A673 (cell line): Measurements from ENCODE around the gene PADI1.

Source experiments
- EZH2 ChIP-seq: fragments of 200-600 bp; sonication (generic); IDR thresholded peaks from 2 replicates; pipeline ENCODE4 v1.6.1; 2017; ENCODE audit warnings: borderline replicate concordance, low read depth, mild to moderate bottlenecking, mixed read lengths, antibody characterized with exemption, low read length; ENCODE audit not compliant: poor library complexity, severe bottlenecking
- TF ChIP-seq, protein P1 (sequence below): fragments of 300-800, 200-600 bp; sonication (generic); conservative IDR thresholded peaks from 2 replicates; pipeline ENCODE4 v1.5.1; 2017; ENCODE audit warnings: low read depth, mild to moderate bottlenecking, antibody characterized with exemption, low read length, moderate library complexity, mixed read lengths

DNA sequence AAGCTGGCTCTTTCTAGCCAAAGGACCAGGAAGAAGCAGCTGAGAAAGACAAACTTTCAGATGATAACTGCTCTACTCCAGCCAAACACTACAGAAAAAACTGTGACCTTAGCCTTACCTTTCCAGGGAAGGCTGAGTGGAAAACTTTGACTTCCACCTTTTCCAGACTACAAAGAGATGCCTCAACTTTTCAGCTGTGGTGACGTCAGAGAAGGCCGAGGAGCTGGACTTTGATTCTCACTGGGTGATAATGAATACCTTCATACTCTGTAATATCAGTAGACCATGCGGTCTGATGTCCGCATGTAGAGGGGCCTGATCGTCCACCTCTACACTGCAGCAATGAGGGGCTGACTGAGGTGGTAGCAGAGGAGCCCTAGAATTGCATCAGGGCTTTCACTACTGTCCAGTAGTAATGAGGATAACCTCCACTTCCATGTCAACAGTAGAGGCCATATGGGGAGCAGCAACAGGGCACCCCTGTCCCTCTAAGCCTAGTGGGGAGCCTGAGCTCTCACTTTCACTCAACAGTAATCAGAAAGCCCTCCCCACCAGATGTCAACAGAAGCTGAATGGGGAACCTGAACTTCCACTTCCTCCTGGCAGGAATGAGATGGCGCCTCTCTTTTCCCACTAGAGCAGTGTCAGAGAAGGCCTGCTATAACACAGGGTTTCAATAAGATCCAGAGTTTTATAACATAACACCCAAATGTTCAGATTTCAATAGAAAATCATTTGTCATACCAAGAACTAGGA, 28.4 kb upstream of the PADI1 start:
- TF ChIP-seq, protein P1, sequence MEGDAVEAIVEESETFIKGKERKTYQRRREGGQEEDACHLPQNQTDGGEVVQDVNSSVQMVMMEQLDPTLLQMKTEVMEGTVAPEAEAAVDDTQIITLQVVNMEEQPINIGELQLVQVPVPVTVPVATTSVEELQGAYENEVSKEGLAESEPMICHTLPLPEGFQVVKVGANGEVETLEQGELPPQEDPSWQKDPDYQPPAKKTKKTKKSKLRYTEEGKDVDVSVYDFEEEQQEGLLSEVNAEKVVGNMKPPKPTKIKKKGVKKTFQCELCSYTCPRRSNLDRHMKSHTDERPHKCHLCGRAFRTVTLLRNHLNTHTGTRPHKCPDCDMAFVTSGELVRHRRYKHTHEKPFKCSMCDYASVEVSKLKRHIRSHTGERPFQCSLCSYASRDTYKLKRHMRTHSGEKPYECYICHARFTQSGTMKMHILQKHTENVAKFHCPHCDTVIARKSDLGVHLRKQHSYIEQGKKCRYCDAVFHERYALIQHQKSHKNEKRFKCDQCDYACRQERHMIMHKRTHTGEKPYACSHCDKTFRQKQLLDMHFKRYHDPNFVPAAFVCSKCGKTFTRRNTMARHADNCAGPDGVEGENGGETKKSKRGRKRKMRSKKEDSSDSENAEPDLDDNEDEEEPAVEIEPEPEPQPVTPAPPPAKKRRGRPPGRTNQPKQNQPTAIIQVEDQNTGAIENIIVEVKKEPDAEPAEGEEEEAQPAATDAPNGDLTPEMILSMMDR: no peak
- no peak for TF ChIP-seq EZH2
